ENCODE data around the gene TLL2.

DNA sequence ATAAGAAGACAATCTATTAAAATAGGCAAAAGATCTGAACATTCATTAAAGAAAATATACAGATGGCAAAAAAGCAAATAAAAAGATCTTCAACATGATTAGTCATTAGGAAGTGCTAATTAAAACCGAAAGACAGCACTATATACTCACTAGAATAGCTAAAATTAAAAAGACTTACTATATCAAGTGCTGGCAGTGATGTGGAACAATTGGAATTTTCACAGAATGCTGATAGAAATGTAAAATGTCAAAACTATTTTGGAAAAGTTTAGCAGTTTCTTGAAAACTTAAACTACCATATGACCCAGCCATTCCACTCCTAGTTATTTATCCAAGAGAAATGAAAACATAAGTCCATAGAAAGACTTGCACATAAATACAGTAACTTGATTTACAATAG, 25.0 kb upstream of the TLL2 start:
- TF ChIP-seq, protein P1, sequence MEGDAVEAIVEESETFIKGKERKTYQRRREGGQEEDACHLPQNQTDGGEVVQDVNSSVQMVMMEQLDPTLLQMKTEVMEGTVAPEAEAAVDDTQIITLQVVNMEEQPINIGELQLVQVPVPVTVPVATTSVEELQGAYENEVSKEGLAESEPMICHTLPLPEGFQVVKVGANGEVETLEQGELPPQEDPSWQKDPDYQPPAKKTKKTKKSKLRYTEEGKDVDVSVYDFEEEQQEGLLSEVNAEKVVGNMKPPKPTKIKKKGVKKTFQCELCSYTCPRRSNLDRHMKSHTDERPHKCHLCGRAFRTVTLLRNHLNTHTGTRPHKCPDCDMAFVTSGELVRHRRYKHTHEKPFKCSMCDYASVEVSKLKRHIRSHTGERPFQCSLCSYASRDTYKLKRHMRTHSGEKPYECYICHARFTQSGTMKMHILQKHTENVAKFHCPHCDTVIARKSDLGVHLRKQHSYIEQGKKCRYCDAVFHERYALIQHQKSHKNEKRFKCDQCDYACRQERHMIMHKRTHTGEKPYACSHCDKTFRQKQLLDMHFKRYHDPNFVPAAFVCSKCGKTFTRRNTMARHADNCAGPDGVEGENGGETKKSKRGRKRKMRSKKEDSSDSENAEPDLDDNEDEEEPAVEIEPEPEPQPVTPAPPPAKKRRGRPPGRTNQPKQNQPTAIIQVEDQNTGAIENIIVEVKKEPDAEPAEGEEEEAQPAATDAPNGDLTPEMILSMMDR (IDR thresholded peaks at IDR 0.05) = no peak
- TF ChIP-seq POLR2A (IDR thresholded peaks at IDR 0.05) = no peak
